Bronchial epithelial cell (primary cell): ENCODE measurements around the gene CXCR6. TPM values are rescaled to one million over a fixed set of nuclear protein-coding genes. Genes with fewer than 3 reads are reported as not detected.
A peak's percentile ranks its signal among the peaks of the same experiment; 100 is the strongest.

ENCODE experiments used
- DNase-seq: peaks from one replicate; pipeline ENCODE4 v3.0.0-alpha.2; 2010; ENCODE audit warnings: low read depth
- FAIRE-seq: peaks from 2 replicates; lab custom pipeline; 2011; peaks lifted over from hg19 to GRCh38; lab: Jason Lieb, UNC
- H3K27me3 ChIP-seq: 2 replicates; pipeline ENCODE4 v1.5.1; 2011; ENCODE audit warnings: low read length; ENCODE audit not compliant: control insufficient read depth, insufficient read depth
- H3K36me3 ChIP-seq: 2 replicates; pipeline ENCODE4 v1.5.1; 2011; ENCODE audit warnings: low read length; ENCODE audit not compliant: control insufficient read depth, insufficient read depth
- H3K4me3 ChIP-seq: 2 replicates; pipeline ENCODE4 v1.5.1; 2011; ENCODE audit warnings: mild to moderate bottlenecking, low read depth, low read length, control low read depth
- CTCF ChIP-seq: IDR thresholded peaks from 2 replicates; pipeline ENCODE4 v1.5.1; 2011; ENCODE audit warnings: mild to moderate bottlenecking, moderate library complexity, low read length, control low read depth, inconsistent platforms; ENCODE audit not compliant: insufficient read depth, severe bottlenecking
- total RNA-seq: library from RNA; depleted of rRNA; stranded (reverse); fragments of >200 nt; gene quantifications from 2 replicates; pipeline ENCODE4 v1.2.1, GENCODE V29; 2014

The CXCR6 gene
- total RNA-seq, 1 donor from 2014 or later: not detected

GRCh38 chr3:45959201-45959600 lies 15.9 kb downstream of the CXCR6 start:
- Histone ChIP-seq H3K36me3 (peaks cover 35% of the 10 kb centered on the region), H3K4me3 (no peak overlapping the region), H3K27me3 (no peaks in the 10 kb centered on the region)
- DNase-seq (no peak), FAIRE-seq (no peak)
- TF ChIP-seq CTCF: no peak

DNA sequence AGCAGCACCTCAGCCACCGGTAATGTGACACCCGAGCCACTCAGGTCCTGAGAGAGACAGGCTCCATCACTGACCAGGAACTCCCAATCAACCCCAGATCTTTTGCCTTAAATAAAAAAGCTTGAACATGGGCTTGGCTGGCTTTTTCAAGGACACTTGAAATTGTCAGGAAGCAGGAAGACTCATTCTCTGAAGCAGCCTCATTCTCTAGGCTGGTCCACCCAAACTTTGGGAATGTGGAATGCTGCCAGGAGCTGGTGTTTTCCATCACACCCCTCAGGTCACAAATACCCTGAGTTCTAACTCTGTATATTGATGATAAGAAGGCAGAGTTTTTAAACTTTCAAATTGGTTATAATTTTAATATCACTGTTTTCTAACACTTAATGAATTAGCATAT lies 17.0 kb downstream of the CXCR6 start:
- Histone ChIP-seq H3K36me3 (peaks cover 30% of the 10 kb centered on the region), H3K4me3 (no peak overlapping the region), H3K27me3 (no peaks in the 10 kb centered on the region)
- no peak for TF ChIP-seq CTCF
- DNase-seq (no peak), FAIRE-seq (no peak)

- DNase-seq: no peak
- peak; percentile 18 for FAIRE-seq
- Histone ChIP-seq H3K36me3 (peaks cover 40% of the 10 kb centered on the region), H3K4me3 (no peak overlapping the region), H3K27me3 (no peaks in the 10 kb centered on the region)
- no peak for TF ChIP-seq CTCF
Measured at GRCh38 chr3:45962033-45962432, 18.8 kb downstream of the CXCR6 start.

GRCh38 chr3:45964139-45964538 lies 20.9 kb downstream of the CXCR6 start:
- H3K27me3 ChIP-seq: no peaks in the 10 kb centered on the region
- DNase-seq (no peak), FAIRE-seq (no peak)
- no peak for TF ChIP-seq CTCF
- H3K36me3 ChIP-seq: peaks cover 41% of the 10 kb centered on the region
- H3K4me3 ChIP-seq: no peak overlapping the region

DNA sequence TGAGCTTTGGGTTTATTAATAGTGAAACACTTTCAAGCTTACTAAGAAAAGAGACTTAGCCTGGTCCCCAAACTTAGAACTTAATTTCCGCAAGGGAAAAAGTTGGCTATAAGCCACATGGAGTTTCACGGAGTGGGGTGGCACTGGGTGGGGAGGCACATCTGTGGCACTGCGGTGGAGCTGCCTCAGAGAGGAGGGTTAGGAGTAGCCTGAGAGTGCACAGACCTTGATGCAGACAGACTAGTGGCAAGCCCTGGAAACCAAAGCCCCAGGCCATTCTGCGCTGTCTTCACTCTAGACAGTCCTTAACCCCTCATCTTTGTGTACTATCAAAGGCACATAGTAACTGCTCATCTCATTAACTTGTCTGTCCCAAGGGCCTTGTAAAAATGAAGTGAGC lies 22.0 kb downstream of the CXCR6 start:
- FAIRE-seq: no peak
- H3K4me3 ChIP-seq: no peak overlapping the region
- H3K36me3 ChIP-seq: peaks cover 42% of the 10 kb centered on the region
- DNase-seq: no peak
- H3K27me3 ChIP-seq: no peaks in the 10 kb centered on the region
- TF ChIP-seq CTCF: no peak

- FAIRE-seq (no peak), DNase-seq (no peak)
- Histone ChIP-seq H3K36me3 (peaks cover 41% of the 10 kb centered on the region), H3K27me3 (no peaks in the 10 kb centered on the region), H3K4me3 (no peak overlapping the region)
- no peak for TF ChIP-seq CTCF
Measured at GRCh38 chr3:45965653-45966052, 22.4 kb downstream of the CXCR6 start.
